SJCRH30 (cell line): Measurements from ENCODE around the gene FUT7. TPM values are rescaled to one million over a fixed set of nuclear protein-coding genes. Genes with fewer than 3 reads are reported as not detected.
A peak's percentile ranks its signal among the peaks of the same experiment; 100 is the strongest.
"Not testable (repeated sequence)": the region's sequence is repeated elsewhere in the genome, so short reads cannot be mapped to it uniquely, and the experiment has no call there.

ENCODE experiments used
- DNase-seq, 2 experiments: peaks; one replicate each; pipeline ENCODE4 v3.0.0-alpha.2; 2015 to 2020
- H3K27ac ChIP-seq: fragments of 250-450 bp; sonication (Bioruptor Pico); 2 replicates; pipeline ENCODE4 v1.5.1; 2020; ENCODE audit warnings: mild to moderate bottlenecking, moderate library complexity
- H3K27me3 ChIP-seq: fragments of 250-450 bp; sonication (Bioruptor Pico); 2 replicates; pipeline ENCODE4 v1.5.1; 2020; ENCODE audit warnings: mild to moderate bottlenecking, moderate library complexity
- H3K36me3 ChIP-seq: fragments of 250-450 bp; sonication (Bioruptor Pico); 2 replicates; pipeline ENCODE4 v1.5.1; 2020; ENCODE audit warnings: mild to moderate bottlenecking, moderate library complexity
- H3K4me1 ChIP-seq: fragments of 250-450 bp; sonication (Bioruptor Pico); 2 replicates; pipeline ENCODE4 v1.5.1; 2020; ENCODE audit warnings: mild to moderate bottlenecking, moderate library complexity
- H3K4me3 ChIP-seq: fragments of 250-450 bp; sonication (Bioruptor Pico); 2 replicates; pipeline ENCODE4 v1.5.1; 2020; ENCODE audit warnings: mild to moderate bottlenecking, moderate library complexity
- H3K9me3 ChIP-seq: fragments of 250-450 bp; sonication (Bioruptor Pico); replicated peaks from 2 replicates; pipeline ENCODE4 v1.5.1; 2020; ENCODE audit warnings: mild to moderate bottlenecking, moderate library complexity
- total RNA-seq: library from RNA; depleted of rRNA; stranded (reverse); fragments of >200 nt; shearing (Covaris generic); gene quantifications from 2 replicates; pipeline ENCODE4 v1.2.3, GENCODE V29; 2014

Gene FUT7
- total RNA-seq, 1 experiment from 2014 or later: not detected

DNA sequence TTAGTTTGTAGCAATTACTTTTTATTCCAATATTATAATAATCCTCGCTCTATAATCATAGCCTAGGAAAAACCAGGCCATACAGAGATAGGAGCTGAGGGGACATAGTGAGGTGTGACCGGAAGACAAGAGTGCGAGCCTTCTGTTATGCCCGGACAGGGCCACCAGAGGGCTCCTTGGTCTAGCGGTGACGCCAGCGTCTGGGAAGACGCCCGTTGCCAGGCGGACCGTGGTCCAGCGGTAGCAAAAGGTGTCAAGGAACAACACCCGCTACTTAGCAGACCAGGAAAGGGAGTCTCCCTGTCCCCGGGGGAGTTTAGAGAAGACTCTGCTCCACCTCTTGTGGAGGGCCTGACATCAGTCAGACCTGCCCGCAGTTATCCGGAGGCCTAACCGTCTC lies 27.6 kb downstream of the FUT7 start:
- not testable (repeated sequence) for H3K27me3 ChIP-seq, H3K9me3 ChIP-seq, H3K27ac ChIP-seq, H3K4me3 ChIP-seq, DNase-seq, H3K36me3 ChIP-seq
- peaks cover 22% of the 10 kb centered on the region for H3K4me1 ChIP-seq

GRCh38 chr9:137002646-137003041 lies 29.2 kb downstream of the FUT7 start:
- Histone ChIP-seq H3K4me3 (no peak overlapping the region), H3K36me3 (no peaks in the 10 kb centered on the region), H3K27ac (no peak overlapping the region), H3K27me3 (no peaks in the 10 kb centered on the region), H3K9me3 (peaks cover 9% of the 10 kb centered on the region), H3K4me1 (peaks cover 15% of the 10 kb centered on the region)
- DNase-seq: no peak

DNA sequence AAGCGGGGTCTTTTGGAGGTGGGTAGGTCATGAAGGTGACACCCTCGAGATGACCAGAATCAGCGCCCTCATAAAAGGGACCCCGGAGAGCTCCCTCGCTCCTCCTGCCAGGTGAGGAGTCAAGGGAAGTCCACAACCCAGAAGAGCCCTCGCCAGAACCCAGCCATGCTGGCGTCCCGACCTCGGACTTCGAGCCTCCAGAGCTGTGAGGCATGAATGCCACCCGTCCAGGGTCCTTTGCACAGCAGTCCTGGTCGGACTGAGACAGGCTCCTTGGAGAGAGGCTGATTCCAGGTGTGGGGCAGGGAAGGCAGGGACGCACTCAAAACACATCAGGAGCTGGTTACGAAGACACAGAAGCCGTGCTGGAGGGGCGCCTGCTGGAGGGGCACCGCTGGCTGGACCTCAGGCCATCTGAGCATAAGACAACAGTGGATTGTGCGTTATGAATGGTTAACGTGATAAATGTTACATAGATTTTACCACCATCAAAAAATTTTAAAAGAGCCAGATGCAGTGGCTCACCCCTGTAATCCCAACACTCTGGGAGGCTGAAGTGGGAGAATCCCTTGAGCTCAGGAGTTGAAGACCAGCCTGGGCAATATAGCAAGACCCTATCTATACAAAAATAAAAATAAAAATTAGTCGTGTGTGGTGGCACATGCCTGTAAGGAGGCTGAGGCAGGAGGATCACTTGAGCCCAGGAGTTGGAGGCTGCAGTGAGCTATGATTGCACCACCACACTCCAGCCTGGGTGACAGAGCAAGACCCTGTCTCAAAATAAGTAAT lies 29.8 kb downstream of the FUT7 start:
- H3K4me1 ChIP-seq: peaks cover 11% of the 10 kb centered on the region; the same call in 1 of the 2 replicates
- no peaks in the 10 kb centered on the region for H3K36me3 ChIP-seq
- no peaks in the 10 kb centered on the region for H3K27me3 ChIP-seq
- no peak overlapping the region for H3K4me3 ChIP-seq
- no peak for DNase-seq
- peaks cover 9% of the 10 kb centered on the region for H3K9me3 ChIP-seq
- no peak overlapping the region for H3K27ac ChIP-seq

GRCh38 chr9:137000177-137000930 lies 31.5 kb downstream of the FUT7 start:
- peak in 1 of 2 experiments; percentile 26 for DNase-seq
- H3K4me1 ChIP-seq: peaks cover 18% of the 10 kb centered on the region; the same call in 1 of the 2 replicates
- no peak overlapping the region for H3K27ac ChIP-seq
- no peaks in the 10 kb centered on the region for H3K36me3 ChIP-seq
- no peak overlapping the region for H3K4me3 ChIP-seq
- peaks cover 5% of the 10 kb centered on the region; the same call in 1 of the 2 replicates for H3K9me3 ChIP-seq
- H3K27me3 ChIP-seq: no peaks in the 10 kb centered on the region

DNA sequence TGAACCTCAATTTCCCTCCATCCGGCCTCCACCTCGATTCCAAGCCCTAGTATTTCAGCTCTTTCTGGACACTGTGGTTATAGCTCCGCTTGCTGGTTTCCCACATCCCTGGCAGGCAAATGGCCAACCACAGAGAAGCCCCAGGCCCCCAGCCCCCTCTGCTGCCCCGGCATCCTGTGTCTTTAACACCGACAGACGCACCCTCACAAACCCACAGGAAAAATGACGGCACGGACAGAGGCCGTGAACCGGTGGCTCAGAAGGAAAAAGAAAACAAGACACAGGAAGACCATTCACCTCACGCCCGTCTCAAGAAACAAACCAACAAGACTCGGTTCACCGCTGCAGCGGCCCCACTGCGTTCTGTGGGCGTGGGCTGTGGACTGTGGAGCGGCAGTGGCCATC lies 34.1 kb downstream of the FUT7 start:
- Histone ChIP-seq H3K27ac (no peak overlapping the region), H3K27me3 (no peaks in the 10 kb centered on the region), H3K9me3 (no peaks in the 10 kb centered on the region), H3K4me3 (no peak overlapping the region), H3K4me1 (peaks cover 18% of the 10 kb centered on the region; the same call in 1 of the 2 replicates), H3K36me3 (peaks cover 3% of the 10 kb centered on the region; the same call in 1 of the 2 replicates)
- DNase-seq: no peak

- Histone ChIP-seq H3K9me3 (no peaks in the 10 kb centered on the region), H3K27me3 (no peaks in the 10 kb centered on the region), H3K36me3 (peaks cover 3% of the 10 kb centered on the region; the same call in 1 of the 2 replicates), H3K4me1 (peaks cover 18% of the 10 kb centered on the region; the same call in 1 of the 2 replicates), H3K4me3 (no peak overlapping the region), H3K27ac (no peak overlapping the region)
- DNase-seq: no peak
These were observed 34.5 kb downstream of the FUT7 start for GRCh38 chr9:136997371-136997770.

GRCh38 chr9:136996361-136997292 lies 35.3 kb downstream of the FUT7 start, which contains the start of gene CLIC3:
TSS of gene CLIC3 (minus strand) at chr9:136996568. CDS start at chr9:136996543, 25 bp downstream.
- H3K4me3 ChIP-seq: no peak within 1 kb of the TSS
- no peaks in the 10 kb centered on the region for H3K9me3 ChIP-seq
- DNase-seq: peak; percentile 62 to 65
- no peak within 1 kb of the TSS for H3K27ac ChIP-seq
- H3K36me3 ChIP-seq: peaks cover 3% of the 10 kb centered on the region; the same call in 1 of the 2 replicates
- peaks cover 18% of the 10 kb centered on the region; the same call in 1 of the 2 replicates for H3K4me1 ChIP-seq
- no peaks in the 10 kb centered on the region for H3K27me3 ChIP-seq

DNA sequence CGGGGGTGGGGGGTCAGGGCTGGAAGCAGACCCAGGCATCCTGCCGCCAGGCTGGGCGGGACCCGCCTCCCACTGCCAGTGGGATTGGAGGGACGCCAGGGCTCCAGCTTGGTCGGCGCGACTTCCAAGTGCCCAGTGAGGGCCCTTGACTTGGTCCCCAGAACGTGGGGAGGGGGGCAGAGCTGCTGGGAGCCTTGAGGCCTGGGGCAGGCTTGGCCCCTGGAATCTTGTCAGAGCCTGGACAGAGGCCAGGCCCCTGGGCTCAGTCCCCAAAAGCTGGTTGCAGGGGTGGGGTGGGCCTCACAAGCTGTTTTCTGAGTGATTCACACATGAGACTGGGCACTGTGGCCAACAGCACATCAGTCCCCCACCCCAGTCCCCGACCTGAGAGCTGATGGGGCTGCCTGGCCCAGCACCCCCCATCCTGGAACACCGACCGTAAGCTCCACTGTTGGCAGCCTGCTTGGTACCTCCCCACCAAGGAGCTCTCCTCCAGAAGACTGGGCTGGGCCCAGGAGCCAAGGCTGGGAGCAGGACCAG lies 36.0 kb downstream of the FUT7 start:
- H3K27ac ChIP-seq: no peak overlapping the region
- peaks cover 3% of the 10 kb centered on the region; the same call in 1 of the 2 replicates for H3K36me3 ChIP-seq
- DNase-seq: peak in 1 of 2 experiments; percentile 24
- peaks cover 18% of the 10 kb centered on the region; the same call in 1 of the 2 replicates for H3K4me1 ChIP-seq
- no peak overlapping the region for H3K4me3 ChIP-seq
- no peaks in the 10 kb centered on the region for H3K27me3 ChIP-seq
- no peaks in the 10 kb centered on the region; the same call in 1 of the 2 replicates for H3K9me3 ChIP-seq

DNA sequence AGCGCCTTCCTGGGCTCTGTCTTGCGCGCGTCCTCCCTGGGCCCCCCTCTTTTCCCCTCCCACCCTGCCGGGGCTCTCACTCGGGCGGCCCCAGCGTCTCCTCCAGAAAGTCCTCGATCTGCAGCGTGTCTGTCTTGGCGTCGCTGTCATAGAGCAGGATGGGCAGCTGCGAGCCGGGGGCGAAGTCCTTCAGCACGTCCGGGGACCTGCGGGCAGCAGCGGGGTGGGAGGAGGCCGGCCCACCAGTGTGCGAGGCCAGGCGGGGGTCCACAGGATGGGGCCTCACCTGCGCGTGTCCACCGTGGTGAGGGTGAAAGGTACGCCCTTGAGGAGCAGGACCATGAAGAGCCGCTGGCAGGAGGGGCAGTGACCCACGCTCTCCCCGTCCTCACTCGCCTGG lies 36.5 kb downstream of the FUT7 start:
- peaks cover 3% of the 10 kb centered on the region; the same call in 1 of the 2 replicates for H3K27me3 ChIP-seq
- no peak overlapping the region for H3K4me3 ChIP-seq
- peaks cover 4% of the 10 kb centered on the region; the same call in 1 of the 2 replicates for H3K9me3 ChIP-seq
- no peak overlapping the region for H3K27ac ChIP-seq
- no peak for DNase-seq
- peaks cover 3% of the 10 kb centered on the region; the same call in 1 of the 2 replicates for H3K36me3 ChIP-seq
- peaks cover 17% of the 10 kb centered on the region; the same call in 1 of the 2 replicates for H3K4me1 ChIP-seq

GRCh38 chr9:136994888-136995230 lies 37.0 kb downstream of the FUT7 start:
- Histone ChIP-seq H3K9me3 (peaks cover 4% of the 10 kb centered on the region; the same call in 1 of the 2 replicates), H3K27ac (no peak overlapping the region), H3K27me3 (peaks cover 7% of the 10 kb centered on the region; the same call in 1 of the 2 replicates), H3K36me3 (peaks cover 3% of the 10 kb centered on the region; the same call in 1 of the 2 replicates), H3K4me1 (peaks cover 13% of the 10 kb centered on the region; the same call in 1 of the 2 replicates), H3K4me3 (no peak overlapping the region)
- no peak for DNase-seq

DNA sequence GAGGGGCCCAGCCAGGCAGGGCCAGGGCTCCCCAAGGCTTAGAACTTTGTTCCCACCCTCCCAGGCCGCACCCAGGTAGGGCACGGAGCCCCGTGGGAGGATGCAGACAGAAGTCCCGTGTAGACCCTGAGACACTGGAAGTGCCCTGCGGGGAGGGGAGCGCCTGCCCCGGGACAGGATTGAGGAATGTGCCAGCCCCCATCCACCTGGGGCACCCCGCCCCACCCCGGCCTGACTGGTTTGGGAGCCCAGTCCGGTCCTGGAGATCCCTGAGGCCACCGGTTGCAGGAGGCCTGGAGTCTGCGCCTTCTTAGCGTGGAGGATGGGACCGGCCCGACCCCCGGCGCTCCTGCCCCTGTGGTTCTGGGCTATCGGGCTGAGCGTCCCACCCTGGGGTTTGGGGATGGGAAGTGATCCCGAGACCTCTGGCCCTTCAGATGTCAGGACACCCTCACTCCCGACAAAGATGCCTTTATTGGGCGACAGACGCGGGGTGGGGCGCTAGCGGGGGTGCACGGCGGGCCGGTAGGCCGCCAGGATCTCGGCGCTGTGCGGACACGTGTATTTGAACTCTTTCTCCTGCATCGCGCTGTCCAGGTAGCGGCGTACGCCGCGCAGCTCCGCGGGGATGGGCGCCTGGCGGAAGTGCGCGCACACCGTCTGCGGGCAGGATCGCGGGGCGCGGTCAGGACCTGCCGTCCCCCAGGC lies 37.6 kb downstream of the FUT7 start:
- Histone ChIP-seq H3K9me3 (peaks cover 4% of the 10 kb centered on the region; the same call in 1 of the 2 replicates), H3K4me3 (no peak overlapping the region), H3K36me3 (peaks cover 3% of the 10 kb centered on the region; the same call in 1 of the 2 replicates), H3K27ac (no peak overlapping the region), H3K27me3 (peaks cover 7% of the 10 kb centered on the region; the same call in 1 of the 2 replicates), H3K4me1 (peaks cover 13% of the 10 kb centered on the region; the same call in 1 of the 2 replicates)
- no peak for DNase-seq

DNA sequence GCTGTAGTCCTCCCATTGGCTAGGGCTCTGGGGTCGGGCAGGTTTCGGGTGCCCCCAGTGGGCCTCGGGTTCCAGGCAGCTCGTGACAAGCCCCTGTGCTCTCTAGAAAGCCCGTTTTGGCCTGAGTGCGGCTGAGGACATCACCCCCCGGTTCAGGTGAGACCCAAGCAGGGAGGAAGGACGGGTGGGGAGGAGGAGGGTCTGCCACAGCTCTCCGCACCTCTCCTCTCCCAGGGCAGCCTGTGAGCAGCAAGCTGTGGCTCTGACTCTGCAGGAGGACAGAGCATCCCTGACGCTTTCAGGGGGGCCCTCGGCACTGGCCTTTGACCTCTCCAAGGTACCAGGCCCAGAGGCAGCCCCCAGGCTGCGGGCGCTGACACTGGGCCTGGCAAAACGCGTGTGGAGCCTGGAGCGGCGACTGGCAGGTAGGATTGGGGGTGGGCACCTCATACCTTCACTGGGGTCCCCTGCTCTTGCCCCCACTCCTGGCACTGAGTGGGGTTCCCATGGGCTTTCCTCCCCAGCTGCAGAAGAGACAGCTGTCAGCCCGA lies 39.0 kb downstream of the FUT7 start:
- DNase-seq: no peak
- Histone ChIP-seq H3K4me1 (peaks cover 13% of the 10 kb centered on the region; the same call in 1 of the 2 replicates), H3K9me3 (peaks cover 4% of the 10 kb centered on the region; the same call in 1 of the 2 replicates), H3K27me3 (peaks cover 15% of the 10 kb centered on the region; the same call in 1 of the 2 replicates), H3K27ac (no peak overlapping the region), H3K4me3 (peak overlapping the region; percentile 72), H3K36me3 (peaks cover 3% of the 10 kb centered on the region; the same call in 1 of the 2 replicates)
